PC-9 (cell line): ENCODE data around the gene NUDCD2. TPM values are rescaled to one million over a fixed set of nuclear protein-coding genes. Genes with fewer than 3 reads are reported as not detected.
"Not testable (repeated sequence)": the region's sequence is repeated elsewhere in the genome, so short reads cannot be mapped to it uniquely, and the experiment has no call there.

Source experiments
- BruUV-seq: library from RNA; stranded (reverse); fragments of 400-500 nt; replicated peaks from 2 replicates; lab custom pipeline; 2021; lab: Mats Ljungman, UMichigan
- CTCF ChIA-PET: fragments of 300-600 bp; sonication (Branson Sonifier 250); formaldehyde crosslinking; loops from one replicate; lab custom pipeline; 2022; ENCODE audit warnings: antibody characterized with exemption; lab: Charles Lee
- POLR2A ChIA-PET: fragments of 300-600 bp; sonication (Branson Sonifier 250); formaldehyde crosslinking; loops from one replicate; lab custom pipeline; 2022; ENCODE audit warnings: antibody characterized with exemption; ENCODE audit not compliant: unreplicated experiment; lab: Charles Lee
- DNase-seq, 2 experiments: peaks; one replicate each; pipeline versions ENCODE4 v3.0.0 to v3.0.0-alpha.2; 2015 to 2022; ENCODE audit warnings: mixed read lengths in 1 of 2
- H2AFZ ChIP-seq: fragments of 200-600 bp; sonication (generic); 2 replicates; pipeline ENCODE4 v1.8.1; 2017; ENCODE audit warnings: antibody characterized with exemption
- H3F3A ChIP-seq: fragments of 200-600 bp; sonication (generic); 2 replicates; pipeline ENCODE4 v1.8.1; 2017; ENCODE audit warnings: antibody characterized with exemption, mild to moderate bottlenecking, low read depth; ENCODE audit not compliant: insufficient read depth
- H3K27ac ChIP-seq: fragments of 200-600 bp; sonication (generic); 2 replicates; pipeline ENCODE4 v1.6.1; 2016; ENCODE audit warnings: mixed run types
- H3K27me3 ChIP-seq: fragments of 200-600 bp; sonication (generic); 2 replicates; pipeline ENCODE4 v1.6.1; 2016; ENCODE audit warnings: low read depth, mixed run types; ENCODE audit not compliant: insufficient read depth
- H3K36me3 ChIP-seq: fragments of 200-600 bp; sonication (generic); 2 replicates; pipeline ENCODE4 v1.6.1; 2016; ENCODE audit warnings: low read depth, mixed run types
- H3K4me1 ChIP-seq: fragments of 200-600 bp; sonication (generic); replicated peaks from 2 replicates; pipeline ENCODE4 v1.6.1; 2016; ENCODE audit warnings: mixed run types; ENCODE audit not compliant: insufficient read depth
- H3K4me2 ChIP-seq: fragments of 200-600 bp; sonication (generic); 2 replicates; pipeline ENCODE4 v1.6.1; 2017; ENCODE audit warnings: mixed run types
- H3K4me3 ChIP-seq: fragments of 200-600 bp; sonication (generic); 2 replicates; pipeline ENCODE4 v1.6.1; 2016; ENCODE audit warnings: mixed run types
- H3K79me2 ChIP-seq: fragments of 200-600 bp; sonication (generic); 2 replicates; pipeline ENCODE4 v1.6.1; 2017; ENCODE audit warnings: low read depth, mixed run types
- H3K9me2 ChIP-seq: fragments of 200-600 bp; sonication (generic); 2 replicates; pipeline ENCODE4 v1.8.1; 2017; ENCODE audit warnings: mild to moderate bottlenecking; ENCODE audit not compliant: insufficient read depth
- H3K9me3 ChIP-seq: fragments of 200-600 bp; sonication (generic); 2 replicates; pipeline ENCODE4 v1.8.1; 2016; ENCODE audit warnings: low read depth; ENCODE audit not compliant: insufficient read depth
- H4K20me1 ChIP-seq: fragments of 200-600 bp; sonication (generic); 2 replicates; pipeline ENCODE4 v1.8.1; 2017; ENCODE audit not compliant: insufficient read depth
- EZH2 ChIP-seq: fragments of 200-600 bp; sonication (generic); IDR thresholded peaks from 2 replicates; pipeline ENCODE4 v1.8.0; 2017; ENCODE audit warnings: antibody characterized with exemption, low read depth
- intact Hi-C: fragments of 100-400 bp; cut with micrococcal nuclease; formaldehyde crosslinking; loops from one replicate; pipeline ENCODE4 v1.10.0; 2022; ENCODE audit not compliant: unreplicated experiment
- total RNA-seq: library from RNA; stranded (reverse); gene quantifications from 2 replicates; pipeline ENCODE4 v1.2.3, GENCODE V29; 2021
- TF ChIP-seq, protein P1 (sequence below): fragments of 200-600 bp; sonication (generic); conservative IDR thresholded peaks from 2 replicates; pipeline ENCODE4 v1.6.1; 2017; ENCODE audit warnings: mixed run types, antibody characterized with exemption, mild to moderate bottlenecking, moderate library complexity

Gene NUDCD2
- total RNA-seq, 1 experiment from 2014 or later, result 68.6 TPM

DNA sequence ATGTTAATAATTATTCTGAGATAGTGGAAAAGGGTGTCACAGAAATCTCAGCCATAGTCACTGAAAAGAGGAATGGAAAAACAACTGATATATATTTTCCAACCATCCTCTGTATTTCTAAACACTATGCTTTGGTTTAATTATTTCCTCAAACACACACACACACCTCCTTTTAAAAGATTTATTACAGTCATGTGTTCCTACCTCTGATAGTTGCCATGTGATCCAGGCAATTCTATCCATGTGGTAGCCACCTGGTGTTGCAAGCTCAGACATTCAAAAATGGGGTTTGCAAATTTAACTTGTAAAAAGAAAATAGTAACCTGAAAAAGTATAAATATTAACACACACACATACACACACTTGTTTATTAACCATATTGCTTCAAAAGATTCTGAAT is 62.5 kb downstream of the NUDCD2 start:
- TF ChIP-seq, protein P1, sequence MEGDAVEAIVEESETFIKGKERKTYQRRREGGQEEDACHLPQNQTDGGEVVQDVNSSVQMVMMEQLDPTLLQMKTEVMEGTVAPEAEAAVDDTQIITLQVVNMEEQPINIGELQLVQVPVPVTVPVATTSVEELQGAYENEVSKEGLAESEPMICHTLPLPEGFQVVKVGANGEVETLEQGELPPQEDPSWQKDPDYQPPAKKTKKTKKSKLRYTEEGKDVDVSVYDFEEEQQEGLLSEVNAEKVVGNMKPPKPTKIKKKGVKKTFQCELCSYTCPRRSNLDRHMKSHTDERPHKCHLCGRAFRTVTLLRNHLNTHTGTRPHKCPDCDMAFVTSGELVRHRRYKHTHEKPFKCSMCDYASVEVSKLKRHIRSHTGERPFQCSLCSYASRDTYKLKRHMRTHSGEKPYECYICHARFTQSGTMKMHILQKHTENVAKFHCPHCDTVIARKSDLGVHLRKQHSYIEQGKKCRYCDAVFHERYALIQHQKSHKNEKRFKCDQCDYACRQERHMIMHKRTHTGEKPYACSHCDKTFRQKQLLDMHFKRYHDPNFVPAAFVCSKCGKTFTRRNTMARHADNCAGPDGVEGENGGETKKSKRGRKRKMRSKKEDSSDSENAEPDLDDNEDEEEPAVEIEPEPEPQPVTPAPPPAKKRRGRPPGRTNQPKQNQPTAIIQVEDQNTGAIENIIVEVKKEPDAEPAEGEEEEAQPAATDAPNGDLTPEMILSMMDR, result no peak
- no peak for TF ChIP-seq EZH2
- ChIA-PET CTCF (no interaction called here), POLR2A (no interaction called here)
- H3F3A ChIP-seq, result no peaks in the 10 kb centered on the region
- DNase-seq, result no peak
- no TSS peak for BruUV-seq
- H3K4me1 ChIP-seq, result no peaks in the 10 kb centered on the region
- H4K20me1 ChIP-seq, result no peaks in the 10 kb centered on the region
- no peak overlapping the region for H3K27ac ChIP-seq
- no peak overlapping the region for H3K4me3 ChIP-seq
- no peaks in the 10 kb centered on the region for H3K9me3 ChIP-seq
- no peaks in the 10 kb centered on the region for H3K36me3 ChIP-seq
- no peak overlapping the region for H2AFZ ChIP-seq
- intact Hi-C loops, result no loop called here
- no peaks in the 10 kb centered on the region for H3K9me2 ChIP-seq
- no peak overlapping the region for H3K4me2 ChIP-seq
- H3K27me3 ChIP-seq, result no peaks in the 10 kb centered on the region
- no peaks in the 10 kb centered on the region for H3K79me2 ChIP-seq

DNA sequence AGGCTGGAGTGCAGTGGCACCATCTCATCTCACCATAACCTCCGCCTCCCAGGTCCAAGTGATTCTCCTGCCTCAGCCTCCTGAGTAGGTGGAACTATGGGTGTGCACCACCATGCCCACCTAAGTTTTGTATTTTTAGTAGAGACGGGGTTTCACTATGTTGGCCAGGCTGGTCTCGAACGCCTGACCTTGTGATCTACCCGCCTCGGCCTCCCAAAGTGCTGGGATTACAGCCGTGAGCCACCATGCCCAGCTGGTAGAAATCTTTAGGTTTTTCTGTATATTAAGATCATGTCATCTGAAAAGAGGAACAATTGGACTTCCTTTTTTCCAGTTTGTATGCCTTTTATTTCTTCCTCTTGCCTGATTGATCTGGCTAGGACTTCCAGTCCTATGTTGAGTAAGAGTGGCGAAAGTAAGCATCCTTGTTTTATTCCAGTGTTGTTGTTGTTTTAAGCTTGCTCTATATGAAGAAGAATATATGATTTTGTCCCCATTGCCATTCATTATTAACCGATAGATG is 63.0 kb downstream of the NUDCD2 start:
- H3K27ac ChIP-seq, POLR2A ChIA-PET, CTCF ChIA-PET, intact Hi-C loops, H4K20me1 ChIP-seq, BruUV-seq, H3F3A ChIP-seq, H3K4me3 ChIP-seq, H3K4me2 ChIP-seq, H3K9me2 ChIP-seq, H3K9me3 ChIP-seq, H3K27me3 ChIP-seq, H2AFZ ChIP-seq, DNase-seq, H3K4me1 ChIP-seq, H3K36me3 ChIP-seq, H3K79me2 ChIP-seq: not testable (repeated sequence)

Other genes starting within 250 kb of the NUDCD2 start
- 112 and 170 TPM in 2 replicates for gene CCNG1, start 22.5 kb downstream of the NUDCD2 start, total RNA-seq
- gene HMMR, start 530 bp upstream of the NUDCD2 start, total RNA-seq, result 83.9 and 94.5 TPM in 2 replicates
- gene MAT2B, start 45.5 kb upstream of the NUDCD2 start, total RNA-seq, result 46.3 and 66.2 TPM in 2 replicates